H1 (cell line): ENCODE data around the gene DEFB126. TPM values are rescaled to one million over a fixed set of nuclear protein-coding genes. Genes with fewer than 3 reads are reported as not detected.

Experiments
- CTCF ChIA-PET: fragments of 300-600 bp; sonication (Branson Sonifier 250); formaldehyde crosslinking; loops from one replicate; lab custom pipeline; 2021; ENCODE audit not compliant: partially characterized antibody; lab: Charles Lee
- POLR2A ChIA-PET: fragments of 300-600 bp; sonication (Branson Sonifier 250); formaldehyde crosslinking; loops from one replicate; lab custom pipeline; 2021; ENCODE audit warnings: inconsistent platforms; ENCODE audit not compliant: partially characterized antibody; lab: Charles Lee
- DNase-seq, 2 experiments: peaks; one replicate each; pipeline versions ENCODE4 v3.0.0 to v3.0.0-alpha.2; 2010 to 2022; ENCODE audit warnings: low spot score in 2 of 2, low read depth in 1 of 2, mixed read lengths in 1 of 2
- FAIRE-seq: peaks from 2 replicates; lab custom pipeline; 2011; peaks lifted over from hg19 to GRCh38; lab: Jason Lieb, UNC
- H2AFZ ChIP-seq: 2 replicates; pipeline ENCODE4 v1.8.1; 2012; ENCODE audit warnings: low read length, inconsistent platforms
- H2AK5ac ChIP-seq: 2 replicates; pipeline ENCODE4 v1.6.1; 2013; ENCODE audit warnings: low read depth, low read length
- H2BK120ac ChIP-seq: replicated peaks from 2 replicates; pipeline ENCODE3; 2013; ENCODE audit warnings: low read depth, low read length, inconsistent platforms
- H2BK12ac ChIP-seq: 2 replicates; pipeline ENCODE4 v1.6.1; 2013; ENCODE audit warnings: low read depth, low read length
- H2BK15ac ChIP-seq: 2 replicates; pipeline ENCODE4 v1.6.1; 2013; ENCODE audit warnings: low read length
- H2BK20ac ChIP-seq: 2 replicates; pipeline ENCODE4 v1.6.1; 2013; ENCODE audit warnings: low read length
- H2BK5ac ChIP-seq: 2 replicates; pipeline ENCODE4 v1.6.1; 2013; ENCODE audit warnings: low read depth, low read length
- H3K14ac ChIP-seq: 2 replicates; pipeline ENCODE4 v1.6.1; 2013; ENCODE audit warnings: inconsistent platforms; ENCODE audit not compliant: insufficient read length
- H3K18ac ChIP-seq: 2 replicates; pipeline ENCODE4 v1.6.1; 2013; ENCODE audit warnings: low read length; ENCODE audit errors: extremely low read depth
- H3K23ac ChIP-seq: 2 replicates; pipeline ENCODE4 v1.6.1; 2013; ENCODE audit warnings: inconsistent platforms; ENCODE audit not compliant: insufficient read length
- H3K23me2 ChIP-seq: 2 replicates; pipeline ENCODE4 v1.6.1; 2013; ENCODE audit warnings: low read depth, low read length
- H3K27ac ChIP-seq: 2 replicates; pipeline ENCODE4 v1.6.1; 2011; ENCODE audit warnings: low read depth, low read length, inconsistent platforms
- H3K27me3 ChIP-seq, 4 experiments: replicated peaks in 1 of 4; 1 replicate in 1 of 4; 2 replicates in 3 of 4; pipeline versions ENCODE4 v1.6.1 to v1.8.1; 2011 to 2013; ENCODE audit warnings: low read length in 3 of 4, mild to moderate bottlenecking in 3 of 4, inconsistent platforms in 2 of 4, mixed read lengths in 2 of 4, moderate library complexity in 1 of 4; ENCODE audit not compliant: control insufficient read depth in 3 of 4, insufficient read depth in 3 of 4; ENCODE audit errors: extremely low read depth in 1 of 4
- H3K36me3 ChIP-seq, 4 experiments: 2 replicates each; pipeline versions ENCODE4 v1.6.1 to v1.8.1; 2011 to 2013; ENCODE audit warnings: mild to moderate bottlenecking in 4 of 4, low read length in 3 of 4, moderate library complexity in 2 of 4, control low read depth in 1 of 4, inconsistent platforms in 1 of 4; ENCODE audit not compliant: insufficient read depth in 4 of 4, control insufficient read depth in 2 of 4
- H3K4ac ChIP-seq: replicated peaks from 2 replicates; pipeline ENCODE3; 2013; ENCODE audit warnings: low read length, low read depth, mixed read lengths, inconsistent platforms; ENCODE audit not compliant: insufficient read length
- H3K4me1 ChIP-seq, 4 experiments: replicated peaks in 1 of 4; 1 replicate in 1 of 4; 2 replicates in 3 of 4; pipeline versions ENCODE4 v1.6.1 to v1.8.1; 2011 to 2013; ENCODE audit warnings: low read length in 3 of 4, inconsistent platforms in 2 of 4, mixed read lengths in 1 of 4; ENCODE audit not compliant: insufficient read depth in 4 of 4, control insufficient read depth in 3 of 4
- H3K4me2 ChIP-seq, 2 experiments: 2 replicates each; pipeline versions ENCODE4 v1.6.1 to v1.8.1; 2011 to 2013; ENCODE audit warnings: low read depth in 2 of 2, low read length in 2 of 2, control low read depth in 1 of 2, inconsistent platforms in 1 of 2, mild to moderate bottlenecking in 1 of 2; ENCODE audit not compliant: insufficient read depth in 1 of 2
- H3K4me3 ChIP-seq, 4 experiments: fragments of 200-600, 300-600 bp in 1 of 4; sonication (generic), shearing (Covaris generic), sonication (Bioruptor Twin) in 1 of 4; 2 replicates each; pipeline versions ENCODE4 v1.5.1 to v1.8.1; 2011 to 2016; ENCODE audit warnings: low read length in 4 of 4, low read depth in 3 of 4, control low read depth in 2 of 4, inconsistent platforms in 2 of 4, mild to moderate bottlenecking in 2 of 4, mixed read lengths in 1 of 4, moderate library complexity in 1 of 4; ENCODE audit not compliant: insufficient read depth in 2 of 4; ENCODE audit errors: extremely low read depth in 1 of 4
- H3K56ac ChIP-seq: replicated peaks from 2 replicates; pipeline ENCODE3; 2013; ENCODE audit warnings: low read depth, mild to moderate bottlenecking, mixed read lengths, low read length, inconsistent platforms; ENCODE audit not compliant: insufficient read length
- H3K79me1 ChIP-seq: 2 replicates; pipeline ENCODE4 v1.6.1; 2013; ENCODE audit warnings: low read depth, low read length, control low read depth
- H3K79me2 ChIP-seq, 2 experiments: 2 replicates each; pipeline versions ENCODE4 v1.6.1 to v1.8.1; 2012 to 2013; ENCODE audit warnings: low read length in 2 of 2, mild to moderate bottlenecking in 2 of 2, inconsistent platforms in 1 of 2; ENCODE audit not compliant: insufficient read depth in 2 of 2, control insufficient read depth in 1 of 2
- H3K9ac ChIP-seq, 4 experiments: replicated peaks in 1 of 4; 1 replicate in 1 of 4; 2 replicates in 3 of 4; pipeline versions ENCODE4 v1.6.1 to v1.8.1; 2011 to 2013; ENCODE audit warnings: low read depth in 3 of 4, low read length in 3 of 4, control low read depth in 2 of 4, mild to moderate bottlenecking in 2 of 4, moderate library complexity in 2 of 4, inconsistent platforms in 1 of 4; ENCODE audit errors: extremely low read depth in 1 of 4
- H3K9me3 ChIP-seq, 2 experiments: 2 replicates each; pipeline versions ENCODE4 v1.6.1 to v1.8.1; 2012 to 2013; ENCODE audit warnings: mild to moderate bottlenecking in 2 of 2, moderate library complexity in 2 of 2, control low read depth in 1 of 2, inconsistent platforms in 1 of 2, low read depth in 1 of 2, low read length in 1 of 2, mixed read lengths in 1 of 2; ENCODE audit not compliant: insufficient read depth in 2 of 2
- H4K20me1 ChIP-seq, 2 experiments: replicated peaks in 1 of 2; 2 replicates each; pipeline versions ENCODE3 to v1.8.1; 2011 to 2013; ENCODE audit warnings: inconsistent platforms in 2 of 2, low read length in 2 of 2, mild to moderate bottlenecking in 1 of 2; ENCODE audit not compliant: insufficient read depth in 2 of 2, control insufficient read depth in 1 of 2
- H4K5ac ChIP-seq: 2 replicates; pipeline ENCODE4 v1.6.1; 2013; ENCODE audit warnings: low read length, low read depth, mixed read lengths, inconsistent platforms; ENCODE audit not compliant: insufficient read length
- H4K8ac ChIP-seq: 2 replicates; pipeline ENCODE4 v1.8.0; 2013; ENCODE audit warnings: mild to moderate bottlenecking, moderate library complexity, low read length, inconsistent platforms; ENCODE audit not compliant: insufficient read depth; ENCODE audit errors: extremely low read depth
- H4K91ac ChIP-seq: replicated peaks from 2 replicates; pipeline ENCODE3; 2013; ENCODE audit warnings: low read length, mixed read lengths, inconsistent platforms; ENCODE audit not compliant: insufficient read length
- CHD2 ChIP-seq: IDR thresholded peaks from 2 replicates; pipeline ENCODE4 v1.6.1; 2012; ENCODE audit warnings: low read length, improper control_type of control experiment
- PHF8 ChIP-seq: fragments of 200-600 bp; sonication (generic); conservative IDR thresholded peaks from 2 replicates; pipeline ENCODE4 v1.7.1; 2012; ENCODE audit warnings: low read depth, mild to moderate bottlenecking, inconsistent platforms, low read length, moderate library complexity
- SAP30 ChIP-seq: fragments of 300-600 bp; sonication (generic); IDR thresholded peaks from 2 replicates; pipeline ENCODE4 v1.7.1; 2012; ENCODE audit warnings: low read length, moderate library complexity, mild to moderate bottlenecking, inconsistent platforms; ENCODE audit not compliant: insufficient read depth, insufficient replicate concordance
- SP4 ChIP-seq: IDR thresholded peaks from 2 replicates; pipeline ENCODE4 v1.6.1; 2012; ENCODE audit warnings: low read length, inconsistent platforms
- WGBS, 2 experiments: shearing (Covaris generic) in 1 of 2; methylation state at CpG; one replicate each; pipeline versions ENCODE4 v1.1.6 to v1.1.7; 2013 to 2015; ENCODE audit warnings: low lambda C conversion rate in 2 of 2, mixed read lengths in 2 of 2, inconsistent platforms in 1 of 2, low coverage in 1 of 2, missing lambda C conversion rate in 1 of 2; ENCODE audit not compliant: insufficient replicate concordance in 2 of 2, insufficient coverage in 1 of 2, insufficient read length in 1 of 2; ENCODE audit errors: extremely low coverage in 1 of 2, missing lambda C conversion rate in 1 of 2; 5-methylcytosine and 5-hydroxymethylcytosine counted together
- polyA plus RNA-seq, 7 experiments: library from polyadenylated mRNA; depleted of rRNA in 3 of 7; stranded (reverse) in 5 of 7; unstranded in 2 of 7; fragments of >200 nt in 5 of 7; fragments of 200-250 nt in 2 of 7; gene quantifications; 1 replicate in 5 of 7; 2 replicates in 1 of 7; 4 replicates in 1 of 7; pipeline versions ENCODE4 v1.2.1 to v1.2.3, GENCODE V29; 2011 to 2013; ENCODE audit warnings: missing spikeins in 2 of 7, mixed read lengths in 2 of 7
- total RNA-seq: library from RNA; stranded (reverse); fragmentation: NEBNext Ultra II Directional; extraction: Animal tissue kit (Norgen Biotek cat#: 25700); gene quantifications from 2 replicates; pipeline ENCODE4 v1.2.1, GENCODE V29; 2021

Gene DEFB126
- total and polyA plus RNA-seq, 2 of the 8 experiments (the other 6 are each of a cell fraction or from before 2014, with no cell fraction given): not detected

- no peak overlapping the region for H4K91ac ChIP-seq
- H2BK12ac ChIP-seq: no peak overlapping the region
- H3K4me3 ChIP-seq: no peak overlapping the region
- H3K56ac ChIP-seq: no peak overlapping the region
- no peak overlapping the region for H2BK20ac ChIP-seq
- ChIA-PET POLR2A (no interaction called here), CTCF (interaction anchor here (1.3 kb wide), 1 partner anchor 8 kb away, joined by 3 read pairs; no protein-coding TSS in a partner anchor)
- no peaks in the 10 kb centered on the region for H3K79me2 ChIP-seq
- peaks cover 51 to 59% of the 10 kb centered on the region in 2 experiments for H3K9me3 ChIP-seq
- no peak overlapping the region for H2AK5ac ChIP-seq
- FAIRE-seq: no peak
- H4K8ac ChIP-seq: no peak overlapping the region
- H3K14ac ChIP-seq: no peak overlapping the region
- H3K27ac ChIP-seq: no peak overlapping the region
- no peaks in the 10 kb centered on the region for H3K4me1 ChIP-seq
- H3K27me3 ChIP-seq: no peaks in the 10 kb centered on the region
- no peak overlapping the region for H3K18ac ChIP-seq
- DNase-seq: no peak
- H2BK15ac ChIP-seq: no peak overlapping the region
- no peaks in the 10 kb centered on the region for H4K20me1 ChIP-seq
- H2BK5ac ChIP-seq: no peak overlapping the region
- H3K36me3 ChIP-seq: no peaks in the 10 kb centered on the region; a peak in 1 of 8 replicates
- H3K9ac ChIP-seq: no peak overlapping the region
- no peaks in the 10 kb centered on the region for H3K79me1 ChIP-seq
- H3K23me2 ChIP-seq: no peaks in the 10 kb centered on the region
- H4K5ac ChIP-seq: no peak overlapping the region
- H2AFZ ChIP-seq: no peak overlapping the region
- no peak overlapping the region for H2BK120ac ChIP-seq
- no peak overlapping the region for H3K23ac ChIP-seq
- no peak overlapping the region for H3K4me2 ChIP-seq
- no peak overlapping the region for H3K4ac ChIP-seq
- WGBS, 2 experiments: 75% methylated on average over 4 of the region's 4 CpGs; no CpG with 5 or more reads in 1 of the 2 experiments
- TF ChIP-seq CHD2 (no peak), SAP30 (no peak), PHF8 (no peak), SP4 (no peak)
Observed at GRCh38 chr20:95215-95614, 47.2 kb upstream of the DEFB126 start.
